Gastrocnemius medialis (tissue), 4 donors: ENCODE results near the gene LRCH1. TPM values are rescaled to one million over a fixed set of nuclear protein-coding genes. Genes with fewer than 3 reads are reported as not detected.

Source experiments
- ATAC-seq, 2 donors: fragments of 150-250 bp; one replicate each; pipeline ENCODE4 v1.9.1; 2016
- DNase-seq, 2 donors: peaks; one replicate each; pipeline ENCODE4 v3.0.0-alpha.2; 2019
- H3K27ac ChIP-seq, 4 donors: fragments of 200-600 bp; sonication (generic); 1 replicate in 1 of 4; 2 replicates in 3 of 4; pipeline ENCODE4 v1.5.1; 2016 to 2018; ENCODE audit warnings: mild to moderate bottlenecking in 2 of 4, moderate library complexity in 1 of 4
- H3K27me3 ChIP-seq, 3 donors: fragments of 200-600 bp; sonication (generic) in 2 of 3; 1 replicate in 1 of 3; 2 replicates in 2 of 3; pipeline versions ENCODE4 v1.5.1 to v1.6.0; 2016 to 2019; ENCODE audit warnings: mild to moderate bottlenecking in 1 of 3, moderate library complexity in 1 of 3
- H3K36me3 ChIP-seq, 2 donors: fragments of 200-600 bp; sonication (generic) in 1 of 2; one replicate each; pipeline ENCODE4 v1.5.1; 2017 to 2018
- H3K4me1 ChIP-seq, 2 donors: fragments of 200-600 bp; sonication (generic) in 1 of 2; one replicate each; pipeline ENCODE4 v1.5.1; 2016 to 2017; ENCODE audit warnings: mild to moderate bottlenecking in 2 of 2
- H3K4me3 ChIP-seq, 4 donors: fragments of 200-600 bp; sonication (generic) in 3 of 4; 1 replicate in 1 of 4; 2 replicates in 3 of 4; pipeline ENCODE4 v1.5.1; 2016 to 2019; ENCODE audit warnings: mild to moderate bottlenecking in 2 of 4
- H3K9me3 ChIP-seq, 3 donors: fragments of 200-600 bp; sonication (generic) in 2 of 3; 1 replicate in 1 of 3; 2 replicates in 2 of 3; pipeline ENCODE4 v1.5.1; 2016 to 2019
- CTCF ChIP-seq, 5 experiments: fragments of 450-650 bp in 3 of 5; fragments of 200-600 bp in 2 of 5; sonication (generic) in 2 of 5; IDR thresholded peaks in 4 of 5; conservative IDR thresholded peaks in 1 of 5; 1 replicate in 4 of 5; 2 replicates in 1 of 5; pipeline ENCODE4 v1.5.1; 2016 to 2019; ENCODE audit warnings: antibody characterized with exemption in 5 of 5, mild to moderate bottlenecking in 3 of 5, moderate library complexity in 3 of 5
- POLR2A ChIP-seq, 2 donors: fragments of 450-650 bp; IDR thresholded peaks; one replicate each; pipeline ENCODE4 v1.6.1; 2017; ENCODE audit warnings: antibody characterized with exemption in 2 of 2, mild to moderate bottlenecking in 2 of 2, moderate library complexity in 2 of 2
- in situ Hi-C, 4 donors: fragments of 200-750 bp; cut with MboI; loops; one replicate each; pipeline versions ENCODE4 v1.15.0 to v1.8.0; 2017; ENCODE audit warnings: low sequenced_read_pairs in 4 of 4
- intact Hi-C: fragments of 100-400 bp; cut with DNase I; formaldehyde crosslinking; loops from one replicate; pipeline ENCODE4 v1.15.1; 2023; ENCODE audit warnings: low total_unique reads
- total RNA-seq, 4 donors: library from RNA; depleted of rRNA; stranded (reverse); fragments of >200 nt; gene quantifications; one replicate each; pipeline versions ENCODE4 v1.1.0 to v1.2.3, GENCODE V29; 2016

The LRCH1 gene
- total RNA-seq, 4 donors from 2014 or later: 3.4 to 5.0 (median 3.9) TPM

- no peak for ATAC-seq
- no peaks in the 10 kb centered on the region for H3K9me3 ChIP-seq
- no peak overlapping the region for H3K4me3 ChIP-seq
- no peaks in the 10 kb centered on the region for H3K27me3 ChIP-seq
- no peak overlapping the region for H3K27ac ChIP-seq
- in situ Hi-C loops (no loop called here), intact Hi-C loops (no loop called here)
- TF ChIP-seq CTCF (IDR thresholded peaks at IDR 0.05 in 4 of 5, conservative IDR thresholded peaks at IDR 0.05 in 1 of 5) (no peak), POLR2A (IDR thresholded peaks at IDR 0.05) (no peak)
- DNase-seq: no peak
- H3K36me3 ChIP-seq: peaks cover 4 to 64% of the 10 kb centered on the region in 2 donors
- no peaks in the 10 kb centered on the region for H3K4me1 ChIP-seq
These were observed 222.6 kb downstream of the LRCH1 start for GRCh38 chr13:46775385-46776107.

GRCh38 chr13:46778095-46778494 is 225.1 kb downstream of the LRCH1 start:
- in situ Hi-C loops (no loop called here), intact Hi-C loops (no loop called here)
- H3K9me3 ChIP-seq: no peaks in the 10 kb centered on the region
- H3K27ac ChIP-seq: no peak overlapping the region
- no peaks in the 10 kb centered on the region for H3K27me3 ChIP-seq
- no peak for TF ChIP-seq CTCF (IDR thresholded peaks at IDR 0.05 in 4 of 5, conservative IDR thresholded peaks at IDR 0.05 in 1 of 5)
- TF ChIP-seq POLR2A (IDR thresholded peaks at IDR 0.05): no peak
- no peak overlapping the region for H3K4me3 ChIP-seq
- ATAC-seq: no peak
- H3K4me1 ChIP-seq: no peaks in the 10 kb centered on the region
- DNase-seq: no peak
- H3K36me3 ChIP-seq: peaks cover 4 to 78% of the 10 kb centered on the region in 2 donors

- no peaks in the 10 kb centered on the region for H3K4me1 ChIP-seq
- in situ Hi-C loops (no loop called here), intact Hi-C loops (no loop called here)
- H3K9me3 ChIP-seq: no peaks in the 10 kb centered on the region
- no peak overlapping the region for H3K27ac ChIP-seq
- DNase-seq: no peak
- peaks cover 4 to 85% of the 10 kb centered on the region in 2 donors for H3K36me3 ChIP-seq
- no peaks in the 10 kb centered on the region for H3K27me3 ChIP-seq
- ATAC-seq: no peak
- no peak overlapping the region for H3K4me3 ChIP-seq
- no peak for TF ChIP-seq POLR2A (IDR thresholded peaks at IDR 0.05)
- no peak for TF ChIP-seq CTCF (IDR thresholded peaks at IDR 0.05 in 4 of 5, conservative IDR thresholded peaks at IDR 0.05 in 1 of 5)
These were observed 225.9 kb downstream of the LRCH1 start for GRCh38 chr13:46778890-46779289.

- Histone ChIP-seq H3K4me3 (no peak overlapping the region), H3K36me3 (peaks cover 3 to 86% of the 10 kb centered on the region in 2 donors), H3K4me1 (no peaks in the 10 kb centered on the region), H3K27me3 (no peaks in the 10 kb centered on the region), H3K9me3 (no peaks in the 10 kb centered on the region), H3K27ac (no peak overlapping the region)
- intact Hi-C loops (no loop called here), in situ Hi-C loops (no loop called here)
- DNase-seq (no peak), ATAC-seq (no peak)
- TF ChIP-seq CTCF (IDR thresholded peaks at IDR 0.05 in 4 of 5, conservative IDR thresholded peaks at IDR 0.05 in 1 of 5) (no peak), POLR2A (IDR thresholded peaks at IDR 0.05) (no peak)
These were observed 229.1 kb downstream of the LRCH1 start for GRCh38 chr13:46782066-46782465.

- TF ChIP-seq POLR2A (IDR thresholded peaks at IDR 0.05) (no peak), CTCF (IDR thresholded peaks at IDR 0.05 in 4 of 5, conservative IDR thresholded peaks at IDR 0.05 in 1 of 5) (no peak)
- Histone ChIP-seq H3K4me3 (no peak overlapping the region), H3K36me3 (peaks cover 0 to 82% of the 10 kb centered on the region in 2 donors), H3K9me3 (no peaks in the 10 kb centered on the region), H3K27me3 (no peaks in the 10 kb centered on the region), H3K27ac (no peak overlapping the region), H3K4me1 (no peaks in the 10 kb centered on the region)
- in situ Hi-C loops (no loop called here), intact Hi-C loops (no loop called here)
- ATAC-seq (no peak), DNase-seq (no peak)
These were observed 229.7 kb downstream of the LRCH1 start for GRCh38 chr13:46782691-46783090.
